Measurements from ENCODE around the gene CNTNAP3B.
"Not testable (repeated sequence)": the region's sequence is repeated elsewhere in the genome, so short reads cannot be mapped to it uniquely, and the experiment has no call there.

The CNTNAP3B gene

GRCh38 chr9:42129073-42129729, at the start of gene CNTNAP3B:
CNTNAP3B (minus strand) TSS chr9:42129426; CDS start chr9:42129094, 332 bp downstream.
- H3K27me3 ChIP-seq (ENCODE audit: low read depth, low read length); H3K4me1 ChIP-seq (ENCODE audit: control insufficient read depth in 1 of 2, insufficient read depth in 2 of 2, low read length in 2 of 2); H3K27ac ChIP-seq (ENCODE audit: low read length); H3K36me3 ChIP-seq (ENCODE audit: control insufficient read depth in 1 of 2, insufficient read depth in 2 of 2, low read length in 2 of 2); H3K9me3 ChIP-seq (ENCODE audit: control insufficient read depth in 1 of 2, low read length in 2 of 2): not testable (repeated sequence)
- H3K4me3 ChIP-seq (ENCODE audit: low read depth in 1 of 2, low read length in 2 of 2) = peak within 1 kb of the TSS in 1 of 2 donors; percentile 48

- not testable (repeated sequence) for H3K9me3 ChIP-seq (ENCODE audit: control insufficient read depth in 1 of 2, low read length in 2 of 2); H3K4me3 ChIP-seq (ENCODE audit: low read depth in 1 of 2, low read length in 2 of 2); H3K27me3 ChIP-seq (ENCODE audit: low read depth, low read length); H3K4me1 ChIP-seq (ENCODE audit: control insufficient read depth in 1 of 2, insufficient read depth in 2 of 2, low read length in 2 of 2); H3K36me3 ChIP-seq (ENCODE audit: control insufficient read depth in 1 of 2, insufficient read depth in 2 of 2, low read length in 2 of 2); H3K27ac ChIP-seq (ENCODE audit: low read length)
Observed at GRCh38 chr9:42160299-42160698, 31.1 kb upstream of the CNTNAP3B start.

- H3K27me3 ChIP-seq (ENCODE audit: low read depth, low read length); H3K9me3 ChIP-seq (ENCODE audit: control insufficient read depth in 1 of 2, low read length in 2 of 2); H3K27ac ChIP-seq (ENCODE audit: low read length); H3K36me3 ChIP-seq (ENCODE audit: control insufficient read depth in 1 of 2, insufficient read depth in 2 of 2, low read length in 2 of 2); H3K4me1 ChIP-seq (ENCODE audit: control insufficient read depth in 1 of 2, insufficient read depth in 2 of 2, low read length in 2 of 2): not testable (repeated sequence)
- peak overlapping the region in 1 of 2 donors; percentile 67 for H3K4me3 ChIP-seq (ENCODE audit: low read depth in 1 of 2, low read length in 2 of 2)
Observed at GRCh38 chr9:42127056-42127841, 2.0 kb downstream of the CNTNAP3B start.

- not testable (repeated sequence) for H3K27ac ChIP-seq (ENCODE audit: low read length); H3K27me3 ChIP-seq (ENCODE audit: low read depth, low read length); H3K36me3 ChIP-seq (ENCODE audit: control insufficient read depth in 1 of 2, insufficient read depth in 2 of 2, low read length in 2 of 2); H3K4me3 ChIP-seq (ENCODE audit: low read depth in 1 of 2, low read length in 2 of 2); H3K4me1 ChIP-seq (ENCODE audit: control insufficient read depth in 1 of 2, insufficient read depth in 2 of 2, low read length in 2 of 2); H3K9me3 ChIP-seq (ENCODE audit: control insufficient read depth in 1 of 2, low read length in 2 of 2)
Observed at GRCh38 chr9:42121007-42121406, 8.2 kb downstream of the CNTNAP3B start.

GRCh38 chr9:42095929-42096328, 33.3 kb downstream of the CNTNAP3B start:
- not testable (repeated sequence) for H3K4me1 ChIP-seq (ENCODE audit: control insufficient read depth in 1 of 2, insufficient read depth in 2 of 2, low read length in 2 of 2)

GRCh38 chr9:42084559-42084952, 44.7 kb downstream of the CNTNAP3B start:
- H3K9me3 ChIP-seq (ENCODE audit: control insufficient read depth in 1 of 2, low read length in 2 of 2); H3K4me3 ChIP-seq (ENCODE audit: low read depth in 1 of 2, low read length in 2 of 2); H3K36me3 ChIP-seq (ENCODE audit: control insufficient read depth in 1 of 2, insufficient read depth in 2 of 2, low read length in 2 of 2); H3K27me3 ChIP-seq (ENCODE audit: low read depth, low read length); H3K4me1 ChIP-seq (ENCODE audit: control insufficient read depth in 1 of 2, insufficient read depth in 2 of 2, low read length in 2 of 2); H3K27ac ChIP-seq (ENCODE audit: low read length): not testable (repeated sequence)

More at GRCh38 chr9:42095929-42096328, 33.3 kb downstream of the CNTNAP3B start:
- H3K9me3 ChIP-seq (ENCODE audit: control insufficient read depth in 1 of 2, low read length in 2 of 2); H3K27me3 ChIP-seq (ENCODE audit: low read depth, low read length); H3K27ac ChIP-seq (ENCODE audit: low read length); H3K36me3 ChIP-seq (ENCODE audit: control insufficient read depth in 1 of 2, insufficient read depth in 2 of 2, low read length in 2 of 2); H3K4me3 ChIP-seq (ENCODE audit: low read depth in 1 of 2, low read length in 2 of 2): not testable (repeated sequence)

GRCh38 chr9:42083877-42084558, 45.2 kb downstream of the CNTNAP3B start:
- not testable (repeated sequence) for H3K27me3 ChIP-seq (ENCODE audit: low read depth, low read length); H3K4me1 ChIP-seq (ENCODE audit: control insufficient read depth in 1 of 2, insufficient read depth in 2 of 2, low read length in 2 of 2); H3K27ac ChIP-seq (ENCODE audit: low read length); H3K9me3 ChIP-seq (ENCODE audit: control insufficient read depth in 1 of 2, low read length in 2 of 2); H3K4me3 ChIP-seq (ENCODE audit: low read depth in 1 of 2, low read length in 2 of 2); H3K36me3 ChIP-seq (ENCODE audit: control insufficient read depth in 1 of 2, insufficient read depth in 2 of 2, low read length in 2 of 2)

GRCh38 chr9:42080376-42080775, 48.9 kb downstream of the CNTNAP3B start:
- not testable (repeated sequence) for H3K27ac ChIP-seq (ENCODE audit: low read length); H3K4me3 ChIP-seq (ENCODE audit: low read depth in 1 of 2, low read length in 2 of 2); H3K4me1 ChIP-seq (ENCODE audit: control insufficient read depth in 1 of 2, insufficient read depth in 2 of 2, low read length in 2 of 2); H3K36me3 ChIP-seq (ENCODE audit: control insufficient read depth in 1 of 2, insufficient read depth in 2 of 2, low read length in 2 of 2); H3K9me3 ChIP-seq (ENCODE audit: control insufficient read depth in 1 of 2, low read length in 2 of 2); H3K27me3 ChIP-seq (ENCODE audit: low read depth, low read length)

- H3K4me1 ChIP-seq (ENCODE audit: control insufficient read depth in 1 of 2, insufficient read depth in 2 of 2, low read length in 2 of 2); H3K4me3 ChIP-seq (ENCODE audit: low read depth in 1 of 2, low read length in 2 of 2); H3K36me3 ChIP-seq (ENCODE audit: control insufficient read depth in 1 of 2, insufficient read depth in 2 of 2, low read length in 2 of 2); H3K27me3 ChIP-seq (ENCODE audit: low read depth, low read length); H3K9me3 ChIP-seq (ENCODE audit: control insufficient read depth in 1 of 2, low read length in 2 of 2); H3K27ac ChIP-seq (ENCODE audit: low read length): not testable (repeated sequence)
Observed at GRCh38 chr9:42074868-42075267, 54.4 kb downstream of the CNTNAP3B start.

- not testable (repeated sequence) for H3K36me3 ChIP-seq (ENCODE audit: control insufficient read depth in 1 of 2, insufficient read depth in 2 of 2, low read length in 2 of 2); H3K4me1 ChIP-seq (ENCODE audit: control insufficient read depth in 1 of 2, insufficient read depth in 2 of 2, low read length in 2 of 2); H3K27ac ChIP-seq (ENCODE audit: low read length); H3K9me3 ChIP-seq (ENCODE audit: control insufficient read depth in 1 of 2, low read length in 2 of 2); H3K4me3 ChIP-seq (ENCODE audit: low read depth in 1 of 2, low read length in 2 of 2); H3K27me3 ChIP-seq (ENCODE audit: low read depth, low read length)
Observed at GRCh38 chr9:42071026-42071425, 58.2 kb downstream of the CNTNAP3B start.

- H3K4me3 ChIP-seq (ENCODE audit: low read depth in 1 of 2, low read length in 2 of 2); H3K27ac ChIP-seq (ENCODE audit: low read length); H3K27me3 ChIP-seq (ENCODE audit: low read depth, low read length); H3K36me3 ChIP-seq (ENCODE audit: control insufficient read depth in 1 of 2, insufficient read depth in 2 of 2, low read length in 2 of 2); H3K9me3 ChIP-seq (ENCODE audit: control insufficient read depth in 1 of 2, low read length in 2 of 2); H3K4me1 ChIP-seq (ENCODE audit: control insufficient read depth in 1 of 2, insufficient read depth in 2 of 2, low read length in 2 of 2): not testable (repeated sequence)
Observed at GRCh38 chr9:42070035-42070799, 59.0 kb downstream of the CNTNAP3B start.
